Caki2 (cell line): Measurements from ENCODE around the gene LDLRAD2. TPM values are rescaled to one million over a fixed set of nuclear protein-coding genes. Genes with fewer than 3 reads are reported as not detected.
A peak's percentile ranks its signal among the peaks of the same experiment; 100 is the strongest.
"Not testable (repeated sequence)": the region's sequence is repeated elsewhere in the genome, so short reads cannot be mapped to it uniquely, and the experiment has no call there.

Source experiments
- DNase-seq: peaks from one replicate; pipeline ENCODE4 v3.0.0-alpha.2; 2015; ENCODE audit warnings: low read depth
- in situ Hi-C: cut with HindIII; loops from 2 replicates; pipeline ENCODE4 v1.10.0; 2016; ENCODE audit warnings: low sequenced_read_pairs, low pct_unique_long_range_greater_than_20kb, mixed read lengths
- total RNA-seq: library from RNA; depleted of rRNA; stranded (reverse); fragments of >200 nt; shearing (Covaris generic); gene quantifications from 2 replicates; pipeline ENCODE4 v1.2.3, GENCODE V29; 2014; ENCODE audit warnings: low replicate concordance; rRNA removed

Gene LDLRAD2
- total RNA-seq: not detected in 2 replicates

DNA sequence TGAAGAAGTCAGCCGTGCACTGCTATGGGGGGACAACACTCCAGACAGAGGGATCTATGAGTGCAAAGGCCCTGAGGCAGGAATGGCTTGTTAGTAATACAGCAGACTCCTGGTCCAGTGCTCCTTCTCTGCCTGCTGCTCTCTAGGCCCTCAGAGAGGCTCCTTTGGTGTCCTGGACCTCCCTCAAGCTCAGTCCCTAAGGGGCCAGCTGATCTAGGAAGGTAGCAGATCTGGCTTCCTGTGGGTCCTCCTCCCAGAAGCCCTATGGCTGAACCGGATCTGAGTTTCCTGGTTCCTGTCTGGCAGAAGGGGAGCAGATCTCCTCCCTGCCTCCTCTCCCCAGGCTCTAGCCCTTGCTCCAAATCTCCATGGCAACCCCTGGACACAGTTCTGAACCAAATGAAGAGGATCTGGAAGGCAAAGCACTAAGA is at the start of gene LDLRAD2:
Gene LDLRAD2, plus strand, starts transcription at position 391 of the 431 bp plus-strand sequence. CDS start 187 bp downstream, outside the sequence.
- in situ Hi-C loops: no loop called here
- DNase-seq: no peak

DNA sequence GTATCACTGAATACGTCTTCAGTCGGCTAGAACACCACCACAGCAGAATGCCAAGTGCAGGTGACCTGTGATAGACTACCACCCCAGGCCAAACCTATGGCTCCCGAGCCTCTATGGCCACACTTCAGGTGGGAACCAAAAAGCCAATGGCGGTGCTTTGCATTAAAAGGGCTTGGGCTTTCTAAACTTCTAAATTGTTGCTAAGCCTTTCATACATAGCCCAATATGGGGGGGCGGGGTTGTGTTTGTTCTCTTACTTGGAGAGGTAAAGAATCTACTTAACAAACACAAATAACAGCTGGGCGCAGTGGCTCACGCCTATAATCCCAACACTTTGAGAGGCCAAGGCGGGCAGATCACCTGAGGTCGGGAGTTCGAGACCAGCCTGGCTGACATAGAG is 48.8 kb upstream of the LDLRAD2 start:
- DNase-seq: no peak
- in situ Hi-C loops: no loop called here

DNA sequence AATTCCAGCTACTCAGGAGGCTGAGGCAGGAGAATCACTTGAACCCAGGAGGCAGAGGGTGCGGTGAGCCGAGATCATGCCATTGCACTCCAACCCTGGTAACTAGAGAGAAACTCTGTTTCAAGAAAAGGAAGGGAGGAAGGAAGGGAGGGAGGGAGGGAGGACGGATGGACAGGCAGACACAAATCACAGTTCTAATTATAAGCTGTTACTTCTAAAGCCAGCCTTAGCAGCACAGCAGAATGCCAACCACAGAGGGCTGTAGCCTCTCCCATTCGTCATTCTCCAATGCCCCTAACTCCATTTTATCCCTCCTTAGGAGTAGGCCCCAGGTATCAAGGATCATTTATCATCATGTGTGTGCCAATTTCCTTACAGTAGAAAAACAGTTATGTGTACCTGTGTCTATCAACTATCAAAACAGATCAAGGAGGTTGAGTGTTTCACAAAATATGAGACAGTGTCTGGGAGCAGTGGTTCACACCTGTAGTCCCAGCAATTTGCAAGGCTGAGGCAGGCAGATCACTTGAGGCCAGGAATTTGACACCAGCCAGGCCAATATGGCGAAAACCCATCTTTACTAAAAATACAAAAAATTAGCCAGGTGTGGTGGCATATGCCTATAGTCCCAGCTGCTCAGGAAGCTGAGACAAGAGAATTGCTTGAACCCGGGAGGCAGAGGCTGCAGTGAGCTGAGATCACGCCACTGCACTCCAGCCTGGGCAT is 48.2 kb upstream of the LDLRAD2 start:
- DNase-seq: no peak
- in situ Hi-C loops: no loop called here

- peak; percentile 93 for DNase-seq
These were observed 47.2 kb upstream of the LDLRAD2 start for GRCh38 chr1:21764615-21765423.

GRCh38 chr1:21766210-21766609 is 45.9 kb upstream of the LDLRAD2 start:
- in situ Hi-C loops: no loop called here

More at GRCh38 chr1:21764615-21765423, 47.2 kb upstream of the LDLRAD2 start:
- in situ Hi-C loops: no loop called here

GRCh38 chr1:21767106-21767505 is 45.0 kb upstream of the LDLRAD2 start:
- DNase-seq, in situ Hi-C loops: not testable (repeated sequence)

More at GRCh38 chr1:21766210-21766609, 45.9 kb upstream of the LDLRAD2 start:
- DNase-seq: no peak

- in situ Hi-C loops: no loop called here
- DNase-seq: no peak
These were observed 41.9 kb upstream of the LDLRAD2 start for GRCh38 chr1:21770201-21770600.

DNA sequence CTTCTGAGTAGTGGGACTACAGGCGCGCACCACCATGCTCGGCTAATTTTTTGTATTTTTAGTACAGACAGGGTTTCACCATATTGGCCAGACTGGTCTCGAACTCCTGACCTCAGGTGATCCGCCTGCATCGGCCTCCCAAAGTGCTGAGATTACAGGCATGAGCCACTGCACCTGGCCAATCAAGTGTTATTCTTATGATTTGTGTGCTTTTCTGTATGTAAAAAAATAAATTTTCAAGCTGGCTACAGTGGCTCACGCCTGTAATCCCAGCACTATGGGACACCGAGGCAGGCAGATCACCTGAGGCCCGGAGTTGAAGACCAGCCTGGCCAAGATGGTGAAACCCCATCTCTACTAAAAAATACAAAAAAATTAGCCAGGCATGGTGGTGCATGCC is 41.5 kb upstream of the LDLRAD2 start:
- in situ Hi-C loops, DNase-seq: not testable (repeated sequence)

- in situ Hi-C loops, DNase-seq: not testable (repeated sequence)
These were observed 40.4 kb upstream of the LDLRAD2 start for GRCh38 chr1:21771672-21772071.

DNA sequence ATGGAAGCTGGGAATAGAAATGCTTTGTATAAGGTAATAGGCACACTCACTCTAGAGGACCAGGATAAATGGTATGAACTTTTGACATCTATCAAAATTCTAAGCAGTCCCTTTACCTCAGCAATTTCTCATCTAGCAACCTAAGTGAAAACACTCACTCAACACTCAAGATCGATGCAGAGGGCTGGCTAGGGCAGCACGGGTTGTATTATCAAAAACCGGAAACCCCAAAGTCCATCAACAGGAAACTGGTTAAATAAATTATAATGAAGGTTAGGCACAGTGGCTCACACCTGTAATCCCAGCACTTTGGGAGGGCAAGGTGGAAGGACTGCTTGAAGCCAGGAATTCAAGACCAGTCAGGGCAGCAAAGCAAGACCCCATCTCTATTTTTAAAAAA is 38.5 kb upstream of the LDLRAD2 start:
- DNase-seq: no peak
- in situ Hi-C loops: no loop called here

GRCh38 chr1:21774835-21775549 is 37.1 kb upstream of the LDLRAD2 start:
- peak; percentile 27 for DNase-seq
- in situ Hi-C loops: no loop called here

DNA sequence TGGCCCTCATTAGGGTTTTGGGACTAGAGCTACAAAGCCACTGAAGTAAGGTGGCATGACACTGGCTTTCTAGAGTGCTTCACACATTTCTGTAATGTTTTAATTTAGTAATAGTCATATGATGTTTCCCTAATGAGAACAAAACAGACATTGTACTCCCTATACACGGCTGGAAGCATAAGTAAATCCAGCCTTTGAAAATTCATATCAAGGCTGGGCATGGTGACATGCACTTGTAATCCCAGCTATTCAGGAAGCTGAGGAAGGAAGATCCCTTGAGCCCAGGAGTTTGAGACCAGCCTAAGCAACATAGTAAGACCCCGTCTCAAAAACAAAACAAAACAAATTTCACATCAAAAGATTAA is 36.5 kb upstream of the LDLRAD2 start:
- in situ Hi-C loops: no loop called here
- no peak for DNase-seq

DNA sequence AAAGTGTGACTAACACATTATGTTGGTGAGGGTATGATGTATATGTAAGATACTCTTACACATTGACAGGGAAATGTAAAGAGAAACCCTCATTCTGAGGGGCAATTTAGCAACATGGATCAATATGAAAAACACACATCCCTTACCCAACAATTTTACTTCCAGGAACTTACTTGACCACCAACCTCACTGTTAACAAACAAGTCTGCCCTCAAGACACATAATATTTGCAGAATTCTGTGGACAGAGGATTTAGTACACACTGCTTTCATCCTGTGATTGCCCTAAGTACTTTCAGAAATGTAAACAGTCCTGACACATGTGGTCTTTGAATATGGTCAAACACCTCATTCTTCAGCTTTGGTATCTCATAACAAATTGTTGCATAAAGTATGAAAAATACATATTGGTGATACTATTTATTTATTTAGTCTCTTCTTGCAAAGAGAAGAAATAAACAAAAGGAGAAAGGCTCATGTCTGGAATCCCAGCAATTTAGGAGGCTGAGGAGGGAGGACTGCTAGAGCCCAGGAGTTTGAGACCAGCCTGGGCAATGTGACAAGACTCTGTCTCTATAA is 36.0 kb upstream of the LDLRAD2 start:
- in situ Hi-C loops: no loop called here
- no peak for DNase-seq

- DNase-seq, in situ Hi-C loops: not testable (repeated sequence)
These were observed 35.1 kb upstream of the LDLRAD2 start for GRCh38 chr1:21776925-21777324.

DNA sequence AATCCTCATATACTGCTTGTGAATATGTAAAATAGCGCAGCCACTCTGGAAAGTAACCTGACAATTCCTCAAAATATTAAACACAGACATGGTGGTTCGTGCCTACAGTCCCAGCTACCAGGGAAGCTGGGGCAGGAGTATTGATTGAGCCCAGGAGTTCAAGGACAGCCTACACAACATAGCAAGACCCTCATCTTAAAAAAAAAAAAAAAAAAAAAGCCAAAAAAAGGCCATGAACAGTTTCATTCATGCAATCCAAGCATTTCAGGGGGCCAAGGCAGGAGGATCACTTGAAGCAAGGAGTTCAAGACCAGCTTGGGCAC is 33.7 kb upstream of the LDLRAD2 start:
- in situ Hi-C loops: no loop called here
- no peak for DNase-seq

DNA sequence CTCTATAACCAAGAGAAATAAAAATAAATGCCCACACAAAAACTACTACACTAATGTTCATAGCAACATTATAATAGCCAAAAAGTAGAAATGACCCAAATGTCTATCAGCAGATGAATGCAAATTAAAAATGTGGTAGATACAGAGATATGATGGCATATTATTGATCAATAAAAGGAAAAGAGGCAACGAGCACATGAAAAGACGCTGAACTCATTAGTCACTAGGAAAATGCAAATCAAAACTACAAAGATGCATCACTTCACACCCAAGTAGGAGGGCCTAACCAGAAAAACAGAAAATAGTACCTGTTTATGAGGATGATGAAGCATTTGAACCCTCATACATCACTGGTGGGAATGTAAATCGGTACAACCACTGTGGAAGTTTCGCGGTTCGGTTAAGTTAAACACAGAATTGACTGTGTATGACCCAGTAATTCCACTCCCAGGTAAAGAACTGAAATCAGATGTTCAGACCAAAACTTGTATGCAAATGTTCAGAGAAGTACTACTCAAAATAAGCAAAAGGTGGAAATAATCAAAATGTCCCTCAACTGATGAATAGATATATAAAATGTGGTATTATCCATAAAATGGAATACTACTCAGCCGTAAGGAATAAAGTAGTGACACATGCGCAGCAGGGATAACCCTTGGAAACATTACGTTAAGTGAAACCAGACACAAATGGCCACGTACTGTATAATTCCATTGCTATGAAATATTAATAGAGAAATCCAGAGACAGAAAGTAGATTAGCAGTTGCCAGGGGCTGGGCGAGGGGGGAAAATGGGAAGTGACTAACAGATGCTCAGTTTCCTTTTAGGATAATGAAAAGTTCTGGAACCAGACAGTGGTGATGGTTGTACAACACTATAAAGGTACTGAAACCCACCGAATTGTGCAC is 32.2 kb upstream of the LDLRAD2 start:
- DNase-seq: no peak
- in situ Hi-C loops: no loop called here

DNA sequence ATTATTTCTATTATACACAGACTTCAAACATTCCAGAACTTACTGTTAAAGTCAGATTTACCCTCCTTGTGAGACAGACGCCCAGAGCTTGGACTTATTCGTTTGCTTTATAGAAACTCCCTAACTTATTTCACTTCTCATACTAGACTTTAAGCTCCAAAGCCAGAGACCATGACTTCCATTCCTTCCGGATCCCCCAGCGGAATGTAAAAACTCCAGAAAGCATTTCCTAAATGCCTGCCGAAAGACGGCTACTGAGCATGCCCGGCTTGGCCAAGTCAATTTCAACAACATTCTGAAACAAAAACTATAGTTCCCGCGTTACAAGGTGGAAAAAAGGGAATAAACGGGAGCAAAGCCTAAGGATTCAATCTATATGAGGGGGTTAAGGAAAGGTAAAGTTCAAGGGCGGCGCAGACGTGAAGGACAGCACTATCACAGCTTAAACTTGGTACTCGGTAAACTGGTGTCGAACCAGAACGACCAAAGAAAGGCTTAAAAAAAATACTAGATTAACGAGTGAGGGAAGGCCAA is 30.2 kb upstream of the LDLRAD2 start:
- in situ Hi-C loops: no loop called here
- peak; percentile 46 for DNase-seq
